CD14-positive monocyte (primary cell): ENCODE measurements around the gene TCOF1. TPM values are rescaled to one million over a fixed set of nuclear protein-coding genes. Genes with fewer than 3 reads are reported as not detected.

Experiments
- DNase-seq, 3 donors: peaks; one replicate each; pipeline ENCODE4 v3.0.0-alpha.2; 2011 to 2022
- H2AFZ ChIP-seq: 2 replicates; pipeline ENCODE4 v1.6.0; 2012; ENCODE audit warnings: mild to moderate bottlenecking, low read depth, low read length, inconsistent platforms; ENCODE audit not compliant: insufficient read depth, poor library complexity, severe bottlenecking
- H3K27ac ChIP-seq, 2 donors: 1 replicate in 1 of 2; 2 replicates in 1 of 2; pipeline ENCODE4 v1.5.1; 2012 to 2013; ENCODE audit warnings: low read length in 2 of 2, control low read depth in 1 of 2, inconsistent platforms in 1 of 2, low read depth in 1 of 2, mild to moderate bottlenecking in 1 of 2
- H3K27me3 ChIP-seq, 2 donors: one replicate each; pipeline versions ENCODE4 v1.6.0 to v1.6.1; 2011 to 2013; ENCODE audit warnings: low read length in 2 of 2; ENCODE audit not compliant: control insufficient read depth in 2 of 2, insufficient read depth in 2 of 2
- H3K36me3 ChIP-seq, 2 donors: replicated peaks in 1 of 2; 1 replicate in 1 of 2; 2 replicates in 1 of 2; pipeline versions ENCODE4 v1.5.1 to v1.6.1; 2012 to 2013; ENCODE audit warnings: low read length in 2 of 2, control low read depth in 1 of 2, inconsistent platforms in 1 of 2, mild to moderate bottlenecking in 1 of 2; ENCODE audit not compliant: insufficient read depth in 2 of 2, control insufficient read depth in 1 of 2
- H3K4me1 ChIP-seq, 2 donors: 1 replicate in 1 of 2; 2 replicates in 1 of 2; pipeline versions ENCODE4 v1.5.1 to v1.6.1; 2012 to 2013; ENCODE audit warnings: low read length in 2 of 2, control low read depth in 1 of 2, inconsistent platforms in 1 of 2, mild to moderate bottlenecking in 1 of 2, moderate library complexity in 1 of 2; ENCODE audit not compliant: insufficient read depth in 2 of 2, control insufficient read depth in 1 of 2
- H3K4me2 ChIP-seq: replicated peaks from 2 replicates; pipeline ENCODE3; 2012; ENCODE audit warnings: low read length, moderate library complexity, mild to moderate bottlenecking; ENCODE audit not compliant: poor library complexity, severe bottlenecking; ENCODE audit errors: extremely low read depth
- H3K4me3 ChIP-seq, 3 experiments: fragments of 200-600 bp in 1 of 3; sonication (generic) in 1 of 3; replicated peaks in 1 of 3; 1 replicate in 2 of 3; 2 replicates in 1 of 3; pipeline ENCODE4 v1.5.1; 2011 to 2013; ENCODE audit warnings: low read length in 3 of 3, mild to moderate bottlenecking in 3 of 3, control low read depth in 2 of 3, low read depth in 2 of 3, inconsistent platforms in 1 of 3, moderate library complexity in 1 of 3
- H3K79me2 ChIP-seq: 2 replicates; pipeline ENCODE4 v1.6.0; 2012; ENCODE audit warnings: mild to moderate bottlenecking, control low read depth, inconsistent platforms, low read length, moderate library complexity; ENCODE audit not compliant: insufficient read depth
- H3K9ac ChIP-seq: 2 replicates; pipeline ENCODE4 v1.6.0; 2017; ENCODE audit warnings: low read length, mild to moderate bottlenecking; ENCODE audit not compliant: insufficient read depth, poor library complexity, severe bottlenecking
- H3K9me3 ChIP-seq, 2 donors: replicated peaks in 1 of 2; 1 replicate in 1 of 2; 2 replicates in 1 of 2; pipeline versions ENCODE4 v1.5.1 to v1.6.1; 2012 to 2013; ENCODE audit warnings: low read length in 2 of 2, control low read depth in 1 of 2; ENCODE audit not compliant: control insufficient read depth in 1 of 2, insufficient read depth in 1 of 2
- H4K20me1 ChIP-seq: 2 replicates; pipeline ENCODE4 v1.6.0; 2012; ENCODE audit warnings: mild to moderate bottlenecking, low read length, control low read depth, moderate library complexity; ENCODE audit not compliant: insufficient read depth
- H3K27ac Mint-ChIP-seq, 7 donors: one replicate each; pipeline ENCODE4 v1.8.0; 2020; ENCODE audit warnings: mild to moderate bottlenecking in 7 of 7, mixed read lengths in 7 of 7, moderate library complexity in 6 of 7, inconsistent platforms in 2 of 7
- H3K27me3 Mint-ChIP-seq, 3 donors: one replicate each; pipeline ENCODE4 v1.8.0; 2021 to 2022; ENCODE audit warnings: low read depth in 3 of 3, mild to moderate bottlenecking in 3 of 3, mixed read lengths in 3 of 3, moderate library complexity in 3 of 3, inconsistent platforms in 1 of 3
- H3K36me3 Mint-ChIP-seq, 2 donors: one replicate each; pipeline ENCODE4 v1.8.0; 2020; ENCODE audit warnings: mixed read lengths in 2 of 2, inconsistent platforms in 1 of 2, mild to moderate bottlenecking in 1 of 2
- H3K4me1 Mint-ChIP-seq: one replicate; pipeline ENCODE4 v1.8.0; 2020; ENCODE audit warnings: mild to moderate bottlenecking, mixed read lengths
- H3K4me3 Mint-ChIP-seq, 2 donors: one replicate each; pipeline ENCODE4 v1.8.0; 2020; ENCODE audit warnings: mild to moderate bottlenecking in 2 of 2, mixed read lengths in 2 of 2, moderate library complexity in 1 of 2
- H3K9me3 Mint-ChIP-seq, 7 donors: one replicate each; pipeline ENCODE4 v1.8.0; 2020 to 2022; ENCODE audit warnings: mixed read lengths in 7 of 7, mild to moderate bottlenecking in 6 of 7, moderate library complexity in 6 of 7, inconsistent platforms in 2 of 7
- CTCF ChIP-seq: fragments of 200-600 bp; IDR thresholded peaks from one replicate; pipeline ENCODE4 v1.8.0; 2022; ENCODE audit warnings: antibody characterized with exemption, mild to moderate bottlenecking
- WGBS: methylation state at CpG from one replicate; pipeline ENCODE4 v1.1.5; 2013; ENCODE audit warnings: missing lambda C conversion rate; ENCODE audit not compliant: insufficient coverage; 5-methylcytosine and 5-hydroxymethylcytosine counted together
- intact Hi-C, 2 donors: fragments of 100-400 bp; cut with micrococcal nuclease; formaldehyde crosslinking; loops; one replicate each; pipeline versions ENCODE4 v1.15.0 to v1.15.1; 2023
- polyA plus RNA-seq, 3 donors: library from polyadenylated mRNA; depleted of rRNA in 1 of 3; unstranded in 2 of 3; stranded (reverse) in 1 of 3; fragments of 300-500 nt in 2 of 3; fragments of >200 nt in 1 of 3; fragmentation: Illumina TruSeq in 2 of 3; gene quantifications; 1 replicate in 2 of 3; 2 replicates in 1 of 3; pipeline ENCODE4 v1.2.3, GENCODE V29; 2012 to 2021

TCOF1 gene
- polyA plus RNA-seq, 3 donors = 1.4 to 18.0 (median 2.3) TPM

DNA sequence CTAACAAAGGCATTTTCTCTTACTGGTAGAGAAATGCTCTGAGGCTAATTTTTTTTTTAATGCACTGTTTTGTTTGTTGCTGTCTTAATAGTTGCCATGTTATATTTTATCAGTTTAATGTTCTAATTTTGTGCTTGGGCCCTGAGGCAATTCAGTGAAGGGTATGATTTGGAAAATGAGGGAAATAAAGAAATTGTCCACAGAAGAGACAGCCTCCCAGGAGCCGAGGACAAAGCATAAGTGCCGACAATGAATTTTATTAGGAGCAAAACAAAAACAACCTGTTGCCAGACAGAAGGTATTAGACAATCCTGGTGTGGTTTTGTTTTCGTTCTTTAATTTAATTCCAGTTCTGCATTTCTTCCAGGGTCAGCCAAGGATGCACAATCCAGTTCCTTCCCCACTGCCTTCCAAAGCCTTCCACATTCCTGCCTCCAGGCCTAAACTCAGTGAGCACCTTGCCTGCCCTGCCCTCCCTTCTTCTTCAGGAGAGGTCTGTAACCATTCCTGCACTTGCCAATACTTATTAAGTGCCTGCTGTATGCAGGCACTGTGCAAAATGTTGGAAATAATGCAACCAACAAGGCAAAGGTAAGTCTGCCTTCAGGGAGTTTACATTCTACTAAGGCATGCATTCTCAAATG, 4.3 kb upstream of the TCOF1 start:
- Histone ChIP-seq H3K9ac (no peak overlapping the region), H3K4me3 (no peak overlapping the region), H3K36me3 (no peaks in the 10 kb centered on the region), H3K4me1 (peaks cover 40 to 45% of the 10 kb centered on the region in 2 donors), H2AFZ (no peak overlapping the region), H3K27ac (no peak overlapping the region), H3K79me2 (peaks cover 6% of the 10 kb centered on the region), H3K9me3 (no peaks in the 10 kb centered on the region), H3K27me3 (no peaks in the 10 kb centered on the region), H3K4me2 (peak overlapping the region; percentile 16), H4K20me1 (no peaks in the 10 kb centered on the region)
- DNase-seq = no peak
- intact Hi-C loops = no loop called here
- no peaks in the 10 kb centered on the region for H3K9me3 Mint-ChIP-seq
- H3K4me1 Mint-ChIP-seq = peaks cover 44% of the 10 kb centered on the region
- no peak for TF ChIP-seq CTCF
- H3K27ac Mint-ChIP-seq = peak overlapping the region in 1 of 7 donors; percentile 12
- WGBS = 80% methylated on average over 1 of the region's 3 CpGs
- no peak overlapping the region for H3K4me3 Mint-ChIP-seq
- peaks cover 1 to 8% (median 4%) of the 10 kb centered on the region in 3 donors for H3K27me3 Mint-ChIP-seq
- H3K36me3 Mint-ChIP-seq = no peaks in the 10 kb centered on the region

- intact Hi-C loops = no loop called here
Observed at GRCh38 chr5:150355791-150356190, 1.7 kb upstream of the TCOF1 start.

More at GRCh38 chr5:150355791-150356190, 1.7 kb upstream of the TCOF1 start:
- no peak overlapping the region for H2AFZ ChIP-seq
- peaks cover 0 to 10% of the 10 kb centered on the region in 2 donors for H3K36me3 ChIP-seq
- H3K9me3 ChIP-seq = no peaks in the 10 kb centered on the region
- no peaks in the 10 kb centered on the region for H3K27me3 ChIP-seq
- H3K4me3 ChIP-seq = no peak overlapping the region
- no peak overlapping the region for H3K9ac ChIP-seq
- Mint-ChIP-seq H3K4me1 (peaks cover 54% of the 10 kb centered on the region), H3K27ac (no peak overlapping the region), H3K36me3 (peaks cover 8 to 11% of the 10 kb centered on the region in 2 donors), H3K4me3 (no peak overlapping the region), H3K9me3 (no peaks in the 10 kb centered on the region), H3K27me3 (peaks cover 1 to 6% (median 3%) of the 10 kb centered on the region in 3 donors)
- WGBS = no CpG with 5 or more reads among the region's 2 CpGs
- peaks cover 10% of the 10 kb centered on the region for H4K20me1 ChIP-seq
- peaks cover 41 to 46% of the 10 kb centered on the region in 2 donors for H3K4me1 ChIP-seq
- no peak for DNase-seq
- H3K4me2 ChIP-seq = no peak overlapping the region
- H3K27ac ChIP-seq = no peak overlapping the region
- TF ChIP-seq CTCF = no peak
- peaks cover 30% of the 10 kb centered on the region for H3K79me2 ChIP-seq
